Ovary (tissue), 3 donors: ENCODE data around the gene NR3C2.

ENCODE experiments used
- CTCF ChIP-seq, 3 donors: fragments of 450-650 bp in 2 of 3; fragments of 200-600 bp in 1 of 3; IDR thresholded peaks; one replicate each; pipeline versions ENCODE4 v1.5.1 to v1.8.0; 2016 to 2022; ENCODE audit warnings: antibody characterized with exemption in 3 of 3, mild to moderate bottlenecking in 1 of 3
- EP300 ChIP-seq: sonication (generic); formaldehyde crosslinking; IDR thresholded peaks from one replicate; pipeline ENCODE4 v1.6.1; 2017; ENCODE audit warnings: antibody characterized with exemption
- POLR2A ChIP-seq: fragments of 450-650 bp; IDR thresholded peaks from one replicate; pipeline ENCODE4 v1.6.1; 2017; ENCODE audit warnings: antibody characterized with exemption, mild to moderate bottlenecking, moderate library complexity
- donor health status: DM: no; HTN: no; CAD: no.

GRCh38 chr4:148124512-148124911, 317.7 kb downstream of the NR3C2 start:
- TF ChIP-seq CTCF (IDR thresholded peaks at IDR 0.05) (no peak), EP300 (no peak), POLR2A (no peak)
